GM12875 (cell line): ENCODE results near the gene LHFPL6.

Source experiments
- H3K4me3 ChIP-seq: one replicate; pipeline ENCODE4 v1.5.1; 2011; ENCODE audit warnings: low read depth, low read length, control low read depth
- CTCF ChIP-seq: IDR thresholded peaks from 2 replicates; pipeline ENCODE4 v1.5.1; 2011; ENCODE audit warnings: low read depth, mild to moderate bottlenecking, control low read depth, inconsistent platforms, low read length, moderate library complexity, borderline replicate concordance; ENCODE audit not compliant: insufficient read depth

LHFPL6 gene

GRCh38 chr13:39407786-39408185 is 195.2 kb downstream of the LHFPL6 start:
- TF ChIP-seq CTCF, result no peak
- H3K4me3 ChIP-seq, result no peak overlapping the region

GRCh38 chr13:39407138-39407537 is 195.9 kb downstream of the LHFPL6 start:
- no peak overlapping the region for H3K4me3 ChIP-seq
- TF ChIP-seq CTCF, result no peak

GRCh38 chr13:39406688-39407087 is 196.3 kb downstream of the LHFPL6 start:
- TF ChIP-seq CTCF, result peak; percentile 25; the same call in 1 of the 2 replicates

GRCh38 chr13:39405596-39406205 is 197.3 kb downstream of the LHFPL6 start:
- no peak for TF ChIP-seq CTCF
- H3K4me3 ChIP-seq, result no peak overlapping the region

More at GRCh38 chr13:39406688-39407087, 196.3 kb downstream of the LHFPL6 start:
- H3K4me3 ChIP-seq, result no peak overlapping the region

GRCh38 chr13:39405107-39405506 is 197.9 kb downstream of the LHFPL6 start:
- no peak overlapping the region for H3K4me3 ChIP-seq
- TF ChIP-seq CTCF, result no peak

GRCh38 chr13:39403106-39403505 is 199.9 kb downstream of the LHFPL6 start:
- H3K4me3 ChIP-seq, result no peak overlapping the region
- TF ChIP-seq CTCF, result no peak

- no peak overlapping the region for H3K4me3 ChIP-seq
- TF ChIP-seq CTCF, result no peak
These were observed 200.6 kb downstream of the LHFPL6 start for GRCh38 chr13:39402221-39402970.
